ENCODE results near the gene RAPGEF1. TPM values are rescaled to one million over a fixed set of nuclear protein-coding genes. Genes with fewer than 3 reads are reported as not detected.

RAPGEF1 gene
- total and polyA plus RNA-seq, 9 of the 15 experiments (the other 6 are each of a cell fraction or from before 2014, with no cell fraction given) = 0.06 to 44.1 (median 19.9) TPM

GRCh38 chr9:131636593-131636992 is 103.3 kb downstream of the RAPGEF1 start:
- H3K9ac ChIP-seq (ENCODE audit: insufficient read depth in 1 of 2, low read depth in 2 of 2, low read length in 2 of 2) = peak overlapping the region; percentile 6 to 49; a peak in 2 of 4 replicates
- H3K27me3 ChIP-seq (ENCODE audit: control insufficient read depth in 2 of 2, insufficient read depth in 2 of 2, low read length in 2 of 2) = no peaks in the 10 kb centered on the region
- H2AFZ ChIP-seq (ENCODE audit: low read depth, low read length) = 0 out of 2 replicates have a peak overlapping the region, but pooled peaks have one; percentile 42
- FAIRE-seq (peak; percentile 92), ATAC-seq (peak; percentile 86), DNase-seq (ENCODE audit: extremely low read depth in 1 of 4, low spot score in 3 of 4) (peak in 3 of 4 experiments; percentile 30 to 89 (median 87))
- ChIA-PET CTCF (ENCODE audit: low intra/inter-chr PET ratio) (interaction anchor here (0.6 to 2.7 kb wide), 2 partner anchors 37 to 104 kb away, joined by 3 to 11 read pairs; partner anchors contain the start of gene RAPGEF1), POLR2A (interaction anchor here (0.6 to 1.2 kb wide), 5 partner anchors 11 to 559 kb away, joined by 3 to 4 read pairs (median 3); no protein-coding TSS in a partner anchor)
- H3K36me3 ChIP-seq (ENCODE audit: control insufficient read depth, insufficient read depth, low read length) = peaks cover 24% of the 10 kb centered on the region; the same call in 2 of the 3 replicates
- H3K79me2 ChIP-seq (ENCODE audit: control insufficient read depth, insufficient read depth, low read length) = no peaks in the 10 kb centered on the region
- H3K4me3 ChIP-seq = no peak overlapping the region
- peak overlapping the region; percentile 84 for H3K27ac ChIP-seq (ENCODE audit: extremely low read depth, low read depth, low read length)
- whole genome bisulfite sequencing (ENCODE audit: insufficient coverage, low coverage, missing lambda C conversion rate) = 10% methylated on average over 5 of the region's 6 CpGs
- peaks cover 20 to 25% of the 10 kb centered on the region in 2 experiments for H3K4me1 ChIP-seq (replicated peaks in 1 of 2; ENCODE audit: control insufficient read depth in 2 of 2, insufficient read depth in 2 of 2, low read length in 2 of 2)
- H4K20me1 ChIP-seq (replicated peaks; ENCODE audit: control insufficient read depth, insufficient read depth, low read length) = no peaks in the 10 kb centered on the region
- H3K4me2 ChIP-seq (ENCODE audit: insufficient read depth, low read length) = peak overlapping the region; percentile 67
- no TSS peak for BruUV-seq (replicated peaks)
- intact Hi-C loops (cut with micrococcal nuclease) (no loop called here), in situ Hi-C loops (cut with MboI) (no loop called here)
- H3K9me3 ChIP-seq (replicated peaks; ENCODE audit: control insufficient read depth, insufficient read depth, low read depth, low read length) = no peaks in the 10 kb centered on the region
- H3K9me1 ChIP-seq (ENCODE audit: control insufficient read depth, insufficient read depth, low read length) = no peaks in the 10 kb centered on the region
- TF ChIP-seq SMARCE1 (IDR thresholded peaks at IDR 0.05) = peak; percentile 69; the same call in 1 of the 2 replicates
- no peak for TF ChIP-seq ARHGAP35 (IDR thresholded peaks at IDR 0.05; ENCODE audit: partially characterized antibody)
- peak; percentile 88 for TF ChIP-seq DPF2 (IDR thresholded peaks at IDR 0.05)
- no peak for TF ChIP-seq FOXO4 (CRISPR knock-in tag; IDR thresholded peaks at IDR 0.05)
- TF ChIP-seq SMARCA4 (IDR thresholded peaks at IDR 0.05) = peak; percentile 77
- TF ChIP-seq NFE2 (IDR thresholded peaks at IDR 0.05; ENCODE audit: low read depth) = peak; percentile 81
- peak in 1 of 2 experiments; percentile 40; a peak in 1 of 4 replicates for TF ChIP-seq NRF1 (conservative IDR thresholded peaks at IDR 0.05 in 1 of 2, IDR thresholded peaks at IDR 0.05 in 1 of 2)
- peak; percentile 6; the same call in 1 of the 2 replicates for TF ChIP-seq MAFK (IDR thresholded peaks at IDR 0.05; ENCODE audit: low read length)
- TF ChIP-seq RCOR1 (IDR thresholded peaks at IDR 0.05; ENCODE audit: borderline replicate concordance in 1 of 2, low read depth in 2 of 2, low read length in 2 of 2) = peak in 1 of 2 experiments; percentile 69; a peak in 1 of 4 replicates
- TF ChIP-seq PPARD (CRISPR knock-in tag; IDR thresholded peaks at IDR 0.05) = no peak
- TF ChIP-seq BHLHE40 (IDR thresholded peaks at IDR 0.05; ENCODE audit: low read length) = peak; percentile 81
- 0 out of 2 replicates have a peak, but pooled peaks have one; percentile 27 for TF ChIP-seq STAT5A (IDR thresholded peaks at IDR 0.05; ENCODE audit: borderline replicate concordance, low read length)
- TF ChIP-seq POLR2AphosphoS5 (IDR thresholded peaks at IDR 0.05; ENCODE audit: control insufficient read depth, insufficient read depth, low read depth, low read length) = peak; percentile 72; the same call in 1 of the 2 replicates
- peak; percentile 35; the same call in 1 of the 2 replicates for TF ChIP-seq BCOR (IDR thresholded peaks at IDR 0.05)
- TF ChIP-seq CREM (IDR thresholded peaks at IDR 0.05; ENCODE audit: low read depth) = peak; percentile 65; the same call in 1 of the 2 replicates
- TF ChIP-seq NFIC (IDR thresholded peaks at IDR 0.05) = peak; percentile 57
- TF ChIP-seq ATF1 (CRISPR knock-in tag; IDR thresholded peaks at IDR 0.05) = no peak
- TF ChIP-seq ATF1 (tag; IDR thresholded peaks at IDR 0.05) = 0 out of 2 replicates have a peak, but pooled peaks have one; percentile 11
- peak; percentile 52; the same call in 1 of the 2 replicates for TF ChIP-seq FOSL1 (tag; conservative IDR thresholded peaks at IDR 0.05)
- 0 out of 2 replicates have a peak, but pooled peaks have one; percentile 48 for TF ChIP-seq GATAD2B (IDR thresholded peaks at IDR 0.05; ENCODE audit: borderline replicate concordance)
- peak; percentile 75; the same call in 1 of the 2 replicates for TF ChIP-seq TAL1 (IDR thresholded peaks at IDR 0.05)
- TF ChIP-seq CBFA2T2 (conservative IDR thresholded peaks at IDR 0.05) = peak; percentile 79
- TF ChIP-seq TBL1XR1 (IDR thresholded peaks at IDR 0.05; ENCODE audit: low read length in 2 of 2) = 0 out of 4 replicates have a peak, but pooled peaks of 1 of the 2 experiments have one; percentile 46
- no peak for TF ChIP-seq RAD21 (CRISPR knock-in tag; conservative IDR thresholded peaks at IDR 0.05 in 1 of 2, IDR thresholded peaks at IDR 0.05 in 1 of 2)
- TF ChIP-seq TRIM24 (IDR thresholded peaks at IDR 0.05) = 0 out of 4 replicates have a peak, but pooled peaks of 1 of the 2 experiments have one; percentile 25
